GM12874 (cell line): ENCODE measurements around the gene MAGOH.

Experiments used
- CTCF ChIP-seq: IDR thresholded peaks from 2 replicates; pipeline ENCODE4 v1.5.1; 2011; ENCODE audit warnings: low read depth, mild to moderate bottlenecking, control low read depth, low read length, moderate library complexity; ENCODE audit not compliant: insufficient read depth

Gene MAGOH

GRCh38 chr1:53274541-53275185 is 36.3 kb upstream of the MAGOH start:
- TF ChIP-seq CTCF: no peak

GRCh38 chr1:53274026-53274425 is 35.7 kb upstream of the MAGOH start:
- no peak for TF ChIP-seq CTCF

GRCh38 chr1:53273526-53273925 is 35.2 kb upstream of the MAGOH start:
- no peak for TF ChIP-seq CTCF

GRCh38 chr1:53272349-53272748 is 34.0 kb upstream of the MAGOH start:
- TF ChIP-seq CTCF: no peak

GRCh38 chr1:53271446-53272090 is 33.2 kb upstream of the MAGOH start:
- TF ChIP-seq CTCF: no peak

GRCh38 chr1:53270873-53271272 is 32.6 kb upstream of the MAGOH start:
- TF ChIP-seq CTCF: no peak

- TF ChIP-seq CTCF: no peak
Observed at GRCh38 chr1:53270107-53270506, 31.8 kb upstream of the MAGOH start.
